ENCODE measurements around the gene MFSD12. TPM values are rescaled to one million over a fixed set of nuclear protein-coding genes. Genes with fewer than 3 reads are reported as not detected.

Gene MFSD12
- total and polyA plus RNA-seq, 2 of the 8 experiments (the other 6 are each of a cell fraction or from before 2014, with no cell fraction given) = 59.6 to 71.3 TPM

DNA sequence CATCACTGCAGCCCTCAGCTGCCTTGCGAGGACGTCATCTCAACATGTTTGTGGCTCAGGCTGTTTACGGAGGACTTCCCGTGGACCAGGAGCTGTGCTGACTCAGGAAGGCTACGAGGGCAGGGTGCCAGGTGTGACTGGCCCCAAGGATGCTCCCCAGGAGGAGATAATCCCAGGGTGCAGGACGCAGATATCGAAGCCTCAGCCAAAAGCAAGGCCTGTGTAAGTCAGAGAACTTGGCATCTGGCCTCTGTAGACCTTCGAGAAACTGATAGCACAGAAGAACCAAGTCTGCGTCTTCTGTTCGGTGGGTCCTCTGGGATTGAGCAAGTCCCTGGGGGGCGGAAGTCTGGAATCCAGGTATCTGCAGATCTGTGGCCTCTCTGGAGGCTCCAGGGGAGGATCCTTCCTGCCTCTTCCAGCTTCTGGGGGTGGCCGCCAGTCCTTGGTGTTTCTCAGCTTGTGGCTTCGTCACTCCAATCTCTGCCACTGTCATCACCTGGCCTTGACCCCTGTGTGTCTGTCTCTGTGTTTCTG lies 54.3 kb downstream of the MFSD12 start:
- FAIRE-seq = no peak
- peaks cover 0 to 8% (median 7%) of the 10 kb centered on the region in 4 experiments; a peak in 5 of 7 replicates for H3K4me1 ChIP-seq (replicated peaks in 1 of 4; ENCODE audit: control insufficient read depth in 3 of 4, insufficient read depth in 4 of 4, low read length in 3 of 4)

More for the DNA sequence above, 54.3 kb downstream of the MFSD12 start:
- no peak for DNase-seq (ENCODE audit: low read depth in 1 of 2, low spot score in 2 of 2)
- H3K14ac ChIP-seq (ENCODE audit: insufficient read length) = no peak overlapping the region
- no peak overlapping the region for H4K91ac ChIP-seq (replicated peaks; ENCODE audit: insufficient read length, low read length)
- H3K79me1 ChIP-seq (ENCODE audit: low read depth, low read length) = peaks cover 8% of the 10 kb centered on the region
- no peak overlapping the region for H2BK15ac ChIP-seq (ENCODE audit: low read length)
- no peak overlapping the region for H3K23ac ChIP-seq (ENCODE audit: insufficient read length)
- no peak overlapping the region for H3K9ac ChIP-seq (replicated peaks in 1 of 4; ENCODE audit: extremely low read depth in 1 of 4, low read depth in 3 of 4, low read length in 3 of 4)
- H3K27me3 ChIP-seq (replicated peaks in 1 of 4; ENCODE audit: control insufficient read depth in 3 of 4, extremely low read depth in 1 of 4, insufficient read depth in 3 of 4, low read length in 3 of 4) = no peaks in the 10 kb centered on the region
- H3K9me3 ChIP-seq (ENCODE audit: insufficient read depth in 2 of 2, low read depth in 1 of 2, low read length in 1 of 2) = no peaks in the 10 kb centered on the region
- H3K36me3 ChIP-seq (ENCODE audit: control insufficient read depth in 2 of 4, insufficient read depth in 4 of 4, low read length in 3 of 4) = no peaks in the 10 kb centered on the region
- ChIA-PET CTCF (ENCODE audit: partially characterized antibody) (interaction anchor here (0.6 to 1.5 kb wide), 10 partner anchors 14 to 198 kb away, joined by 3 to 5 read pairs (median 3); no protein-coding TSS in a partner anchor), POLR2A (ENCODE audit: partially characterized antibody) (interaction anchor here (0.6 to 6.1 kb wide), 4 partner anchors 13 to 61 kb away, joined by 3 to 58 read pairs (median 4); no protein-coding TSS in a partner anchor)
- 94% methylated on average over 13 of the region's 13 CpGs; no CpG with 5 or more reads in 1 of the 2 experiments for WGBS, 2 experiments (ENCODE audit: extremely low coverage in 1 of 2, insufficient coverage in 1 of 2, insufficient read length in 1 of 2, insufficient replicate concordance in 2 of 2, low coverage in 1 of 2, low lambda C conversion rate in 2 of 2, missing lambda C conversion rate in 1 of 2)
- no peak overlapping the region for H2AK5ac ChIP-seq (ENCODE audit: low read depth, low read length)
- no peak overlapping the region for H2BK5ac ChIP-seq (ENCODE audit: low read depth, low read length)
- peaks cover 0 to 21% of the 10 kb centered on the region in 2 experiments; a peak in 2 of 4 replicates for H3K79me2 ChIP-seq (ENCODE audit: control insufficient read depth in 1 of 2, insufficient read depth in 2 of 2, low read length in 2 of 2)
- no peak overlapping the region for H3K18ac ChIP-seq (ENCODE audit: extremely low read depth, low read length)
- H4K8ac ChIP-seq (ENCODE audit: extremely low read depth, insufficient read depth, low read length) = no peak overlapping the region
- no peak overlapping the region for H2BK12ac ChIP-seq (ENCODE audit: low read depth, low read length)
- H2AFZ ChIP-seq (ENCODE audit: low read length) = no peak overlapping the region
- H3K4me3 ChIP-seq (ENCODE audit: extremely low read depth in 1 of 4, insufficient read depth in 2 of 4, low read depth in 3 of 4, low read length in 4 of 4) = no peak overlapping the region
- H3K56ac ChIP-seq (replicated peaks; ENCODE audit: insufficient read length, low read depth, low read length) = no peak overlapping the region
- H3K23me2 ChIP-seq (ENCODE audit: low read depth, low read length) = peaks cover 25% of the 10 kb centered on the region
- H4K5ac ChIP-seq (ENCODE audit: insufficient read length, low read depth, low read length) = no peak overlapping the region
- no peak overlapping the region for H2BK120ac ChIP-seq (replicated peaks; ENCODE audit: low read depth, low read length)
- no peak for TF ChIP-seq PHF8 (conservative IDR thresholded peaks at IDR 0.05; ENCODE audit: low read depth, low read length)
- no peak for TF ChIP-seq TCF12 (IDR thresholded peaks at IDR 0.05; ENCODE audit: low read depth, low read length)
- no peak for TF ChIP-seq YY1 (IDR thresholded peaks at IDR 0.05; ENCODE audit: low read depth, low read length)
- TF ChIP-seq BCL11A (IDR thresholded peaks at IDR 0.05; ENCODE audit: low read depth in 2 of 2, low read length in 2 of 2) = no peak
- TF ChIP-seq RXRA (IDR thresholded peaks at IDR 0.05; ENCODE audit: insufficient read depth, low read depth, low read length) = no peak
- TF ChIP-seq, protein P1, sequence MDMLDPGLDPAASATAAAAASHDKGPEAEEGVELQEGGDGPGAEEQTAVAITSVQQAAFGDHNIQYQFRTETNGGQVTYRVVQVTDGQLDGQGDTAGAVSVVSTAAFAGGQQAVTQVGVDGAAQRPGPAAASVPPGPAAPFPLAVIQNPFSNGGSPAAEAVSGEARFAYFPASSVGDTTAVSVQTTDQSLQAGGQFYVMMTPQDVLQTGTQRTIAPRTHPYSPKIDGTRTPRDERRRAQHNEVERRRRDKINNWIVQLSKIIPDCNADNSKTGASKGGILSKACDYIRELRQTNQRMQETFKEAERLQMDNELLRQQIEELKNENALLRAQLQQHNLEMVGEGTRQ (IDR thresholded peaks at IDR 0.05; ENCODE audit: low read length) = no peak
- no peak for TF ChIP-seq ZNF274 (IDR thresholded peaks at IDR 0.05; ENCODE audit: borderline replicate concordance, extremely low read depth, low read length)
- peaks cover 4 to 7% of the 10 kb centered on the region in 2 experiments for H4K20me1 ChIP-seq (replicated peaks in 1 of 2; ENCODE audit: control insufficient read depth in 1 of 2, insufficient read depth in 2 of 2, low read length in 2 of 2)
- no peak overlapping the region for H3K27ac ChIP-seq (ENCODE audit: low read depth, low read length)
- H3K4me2 ChIP-seq (ENCODE audit: insufficient read depth in 1 of 2, low read depth in 2 of 2, low read length in 2 of 2) = no peak overlapping the region
- H3K4ac ChIP-seq (replicated peaks; ENCODE audit: insufficient read length, low read depth, low read length) = no peak overlapping the region
- H2BK20ac ChIP-seq (ENCODE audit: low read length) = no peak overlapping the region

All from H1 (cell line).